RWPE1 (cell line): ENCODE measurements around the gene SLC12A7.

ENCODE experiments used
- CTCF ChIA-PET: fragments of 350-600 bp; sonication (Branson Sonifier 250); formaldehyde crosslinking; extraction: SDS; loops from one replicate; lab custom pipeline; 2021; lab: Yijun Ruan, JAX
- POLR2A ChIA-PET: fragments of 400-600 bp; formaldehyde crosslinking; extraction: SDS; loops from one replicate; lab custom pipeline; 2020; ENCODE audit warnings: antibody characterized with exemption; ENCODE audit not compliant: low non-redundant PET; lab: Yijun Ruan, JAX
- DNase-seq: peaks from one replicate; pipeline ENCODE4 v3.0.0; 2012; ENCODE audit warnings: low spot score
- H3K27ac ChIP-seq: fragments of 450-650 bp; 2 replicates; pipeline ENCODE4 v1.5.1; 2017
- TF ChIP-seq, protein P1 (sequence below): fragments of 450-650 bp; conservative IDR thresholded peaks from 2 replicates; pipeline ENCODE4 v1.5.1; 2017; ENCODE audit warnings: low read depth, mild to moderate bottlenecking

The SLC12A7 gene

DNA sequence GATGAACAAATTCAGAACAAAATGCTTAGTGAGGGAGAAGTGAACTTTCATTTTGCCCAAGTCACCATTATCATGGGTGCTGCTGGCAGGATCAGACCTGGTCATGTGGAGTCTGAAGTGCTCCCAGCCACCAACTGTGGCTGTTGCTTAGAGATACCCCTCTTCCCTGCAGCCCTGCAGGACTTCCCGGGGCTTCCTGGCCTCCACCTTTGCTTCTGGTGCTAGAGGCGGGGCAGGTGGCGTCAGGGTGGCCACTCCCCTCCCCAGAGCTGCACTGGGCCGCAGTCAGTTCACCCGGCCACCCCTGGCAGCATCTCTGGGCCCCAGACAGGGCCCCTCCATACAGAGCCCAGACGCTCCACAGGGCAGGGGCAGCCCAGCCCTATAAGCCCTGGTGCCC lies 30.0 kb upstream of the SLC12A7 start:
- ChIA-PET POLR2A (no interaction called here), CTCF (interaction anchor here (1.0 to 2.2 kb wide), 3 partner anchors 27 to 30 kb away, joined by 3 to 18 read pairs (median 3); no protein-coding TSS in a partner anchor)
- peak overlapping the region; percentile 62 for H3K27ac ChIP-seq
- TF ChIP-seq, protein P1, sequence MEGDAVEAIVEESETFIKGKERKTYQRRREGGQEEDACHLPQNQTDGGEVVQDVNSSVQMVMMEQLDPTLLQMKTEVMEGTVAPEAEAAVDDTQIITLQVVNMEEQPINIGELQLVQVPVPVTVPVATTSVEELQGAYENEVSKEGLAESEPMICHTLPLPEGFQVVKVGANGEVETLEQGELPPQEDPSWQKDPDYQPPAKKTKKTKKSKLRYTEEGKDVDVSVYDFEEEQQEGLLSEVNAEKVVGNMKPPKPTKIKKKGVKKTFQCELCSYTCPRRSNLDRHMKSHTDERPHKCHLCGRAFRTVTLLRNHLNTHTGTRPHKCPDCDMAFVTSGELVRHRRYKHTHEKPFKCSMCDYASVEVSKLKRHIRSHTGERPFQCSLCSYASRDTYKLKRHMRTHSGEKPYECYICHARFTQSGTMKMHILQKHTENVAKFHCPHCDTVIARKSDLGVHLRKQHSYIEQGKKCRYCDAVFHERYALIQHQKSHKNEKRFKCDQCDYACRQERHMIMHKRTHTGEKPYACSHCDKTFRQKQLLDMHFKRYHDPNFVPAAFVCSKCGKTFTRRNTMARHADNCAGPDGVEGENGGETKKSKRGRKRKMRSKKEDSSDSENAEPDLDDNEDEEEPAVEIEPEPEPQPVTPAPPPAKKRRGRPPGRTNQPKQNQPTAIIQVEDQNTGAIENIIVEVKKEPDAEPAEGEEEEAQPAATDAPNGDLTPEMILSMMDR, result no peak
- DNase-seq, result no peak

- DNase-seq, result no peak
- peak overlapping the region; percentile 62 for H3K27ac ChIP-seq
- TF ChIP-seq, protein P1, result no peak
- ChIA-PET CTCF (interaction anchor here (0.6 to 2.2 kb wide), 14 partner anchors 10 to 504 kb away, joined by 3 to 18 read pairs (median 4); no protein-coding TSS in a partner anchor), POLR2A (no interaction called here)
Observed at GRCh38 chr5:1140818-1141189, 28.9 kb upstream of the SLC12A7 start.

DNA sequence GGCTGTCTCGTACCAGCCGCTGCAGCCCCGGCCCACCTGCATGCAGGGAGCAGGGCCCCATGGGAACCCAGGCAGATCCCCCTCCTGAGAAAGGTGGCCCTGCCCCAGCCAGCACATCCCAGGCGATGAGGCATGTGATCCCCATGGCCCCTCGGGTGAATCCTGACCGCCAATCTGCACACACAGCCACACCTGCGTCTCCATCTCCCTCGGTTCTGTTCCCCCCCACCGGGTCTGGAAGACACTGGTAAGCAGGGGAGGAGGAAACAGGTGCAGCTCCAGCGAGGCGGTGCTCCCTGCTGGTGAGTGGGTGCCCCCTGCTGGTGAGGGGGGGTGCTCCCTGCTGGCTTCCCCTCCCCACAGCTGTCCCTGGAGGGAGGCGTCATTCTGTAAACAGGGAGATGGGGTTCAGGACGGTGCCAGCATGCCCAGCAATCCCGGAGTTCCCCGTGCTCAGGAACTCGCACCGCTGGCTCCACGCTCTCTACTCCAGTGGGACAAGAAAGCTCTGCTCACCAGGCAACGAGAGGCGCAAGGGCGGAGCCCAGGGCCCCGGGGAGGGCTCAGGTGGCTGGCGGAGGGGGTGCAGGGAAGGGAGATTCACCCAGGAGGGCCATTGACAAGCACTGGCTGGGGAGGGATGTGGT lies 28.4 kb upstream of the SLC12A7 start:
- ChIA-PET CTCF (interaction anchor here (0.5 to 2.2 kb wide), 18 partner anchors 9 to 505 kb away, joined by 3 to 18 read pairs (median 4); no protein-coding TSS in a partner anchor), POLR2A (no interaction called here)
- peak overlapping the region; percentile 62 for H3K27ac ChIP-seq
- peak; percentile 51 for DNase-seq
- TF ChIP-seq, protein P1, result peak; percentile 89

GRCh38 chr5:1139331-1140170 lies 27.7 kb upstream of the SLC12A7 start:
- DNase-seq, result peak; percentile 39
- TF ChIP-seq, protein P1, result no peak
- ChIA-PET CTCF (interaction anchor here (0.5 to 2.2 kb wide), 16 partner anchors 9 to 1213 kb away, joined by 3 to 18 read pairs (median 4); no protein-coding TSS in a partner anchor), POLR2A (no interaction called here)
- peak overlapping the region; percentile 62 for H3K27ac ChIP-seq

- TF ChIP-seq, protein P1, result no peak
- ChIA-PET CTCF (interaction anchor here (0.5 to 0.6 kb wide), 3 partner anchors 44 to 626 kb away, joined by 3 to 4 read pairs (median 3); no protein-coding TSS in a partner anchor), POLR2A (no interaction called here)
- peak overlapping the region; percentile 62 for H3K27ac ChIP-seq
- DNase-seq, result no peak
Observed at GRCh38 chr5:1138445-1139245, 26.8 kb upstream of the SLC12A7 start.
